GM12891 (cell line): ENCODE data around the gene STAC.

Source experiments
- POLR2A ChIP-seq: IDR thresholded peaks from 2 replicates; pipeline ENCODE4 v1.6.1; 2011; ENCODE audit warnings: low read depth, low read length, control low read depth
- POLR2AphosphoS5 ChIP-seq: IDR thresholded peaks from 2 replicates; pipeline ENCODE4 v1.6.1; 2011; ENCODE audit warnings: low read depth, low read length, control low read depth
- SPI1 ChIP-seq: IDR thresholded peaks from 2 replicates; pipeline ENCODE4 v1.6.1; 2011; ENCODE audit warnings: low read depth, low read length, control low read depth

DNA sequence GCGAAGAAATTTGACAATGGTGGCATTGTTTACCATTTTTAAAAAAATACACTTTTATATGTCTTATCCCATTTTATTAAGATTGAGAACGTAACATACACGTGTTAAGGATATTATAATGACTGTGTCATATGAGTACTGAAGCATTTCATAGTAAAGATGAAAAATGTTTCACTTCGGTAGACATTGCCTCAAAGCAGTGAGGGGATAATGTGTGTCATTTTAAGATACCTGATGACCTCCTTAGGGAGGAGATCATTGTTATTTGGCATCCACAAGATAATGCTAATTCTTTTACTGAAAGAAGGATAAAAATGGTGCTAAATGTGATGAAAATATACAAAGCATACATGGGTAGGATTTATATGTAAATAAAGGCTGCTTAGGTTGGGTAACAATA lies 107.3 kb downstream of the STAC start:
- TF ChIP-seq POLR2A: no peak
- no peak for TF ChIP-seq POLR2AphosphoS5
- TF ChIP-seq SPI1: no peak
